HepG2 (cell line): ENCODE results near the gene FGFR3. TPM values are rescaled to one million over a fixed set of nuclear protein-coding genes. Genes with fewer than 3 reads are reported as not detected.

Experiments used
- ZBTB14 ChIP-seq: sonication (generic); formaldehyde crosslinking; IDR thresholded peaks from 2 replicates; pipeline ENCODE4 v1.4.0; 2020; ENCODE audit warnings: missing genetic modification reagents
- ZBTB40 ChIP-seq, 2 experiments: fragments of 450-650 bp in 1 of 2; sonication (generic) in 1 of 2; formaldehyde crosslinking in 1 of 2; IDR thresholded peaks; 2 replicates each; pipeline versions ENCODE4 v1.6.1 to v1.8.0; 2016 to 2022; ENCODE audit warnings: antibody characterized with exemption in 1 of 2, mild to moderate bottlenecking in 1 of 2, missing genetic modification reagents in 1 of 2
- ZNF704 ChIP-seq: sonication (generic); formaldehyde crosslinking; IDR thresholded peaks from 2 replicates; pipeline ENCODE4 v1.8.1; 2023; ENCODE audit warnings: mild to moderate bottlenecking, inconsistent platforms, moderate library complexity, missing genetic modification reagents, borderline replicate concordance
- polyA plus RNA-seq, 8 experiments: library from polyadenylated mRNA; depleted of rRNA in 3 of 8; stranded (reverse) in 7 of 8; unstranded in 1 of 8; fragments of >200 nt; fragmentation: Illumina TruSeq in 4 of 8; extraction: Trizol in 4 of 8; gene quantifications; 2 replicates each; pipeline versions ENCODE4 v1.2.1 to v1.2.3, GENCODE V29; 2011 to 2016; ENCODE audit warnings: low read depth in 4 of 8, missing spikeins in 1 of 8, mixed read lengths in 1 of 8; ENCODE audit not compliant: insufficient read depth in 1 of 8
- total RNA-seq, 5 experiments: library from RNA; depleted of rRNA; stranded (reverse); fragments of >200 nt; fragmentation: Illumina TruSeq; extraction: Trizol; gene quantifications; 2 replicates each; pipeline ENCODE4 v1.2.3, GENCODE V29; 2016; ENCODE audit warnings: low read depth in 1 of 5

FGFR3 gene
- total and polyA plus RNA-seq, 2 of the 13 experiments (the other 11 are each of a cell fraction or from before 2014, with no cell fraction given): 103 to 109 TPM

GRCh38 chr4:1745697-1746096, 47.4 kb upstream of the FGFR3 start (continued):
- TF ChIP-seq ZBTB14 (CRISPR knock-in tag) (0 out of 2 replicates have a peak, but pooled peaks have one; percentile 31), ZNF704 (CRISPR knock-in tag) (0 out of 2 replicates have a peak, but pooled peaks have one; percentile 9), ZBTB40 (IDR thresholded peaks at IDR 0.05) (no peak), ZBTB40 (CRISPR knock-in tag; IDR thresholded peaks at IDR 0.05) (no peak)
